ENCODE results near the gene PHF23.

- TF ChIP-seq CTCF (conservative IDR thresholded peaks at IDR 0.05 in 1 of 2, IDR thresholded peaks at IDR 0.05 in 1 of 2; ENCODE audit: low read depth in 1 of 2, low read length in 2 of 2) (no peak), EZH2 (IDR thresholded peaks at IDR 0.05; ENCODE audit: low read length, missing control alignments) (no peak)
Measured at GRCh38 chr17:7229504-7229903, 9.8 kb downstream of the PHF23 start.
